GM19468 (cell line): Measurements from ENCODE around the gene ETV3L.
"Not testable (repeated sequence)": the region's sequence is repeated elsewhere in the genome, so short reads cannot be mapped to it uniquely, and the experiment has no call there.

Source experiments
- ATAC-seq: cut with Tn5 transposase; IDR thresholded peaks from one replicate; pipeline ENCODE4 v1.9.1; 2021; ENCODE audit warnings: mild to moderate bottlenecking, moderate library complexity, moderate number of reproducible peaks; ENCODE audit not compliant: unreplicated experiment; ENCODE audit errors: extremely low read depth

The ETV3L gene

GRCh38 chr1:157086299-157086698, 13.3 kb downstream of the ETV3L start:
- no peak for ATAC-seq

- no peak for ATAC-seq
These were observed 14.2 kb downstream of the ETV3L start for GRCh38 chr1:157085421-157085820.

GRCh38 chr1:157084720-157085119, 14.9 kb downstream of the ETV3L start:
- no peak for ATAC-seq

- no peak for ATAC-seq
These were observed 17.9 kb downstream of the ETV3L start for GRCh38 chr1:157081707-157082106.

- no peak for ATAC-seq
These were observed 18.9 kb downstream of the ETV3L start for GRCh38 chr1:157080714-157081113.

- ATAC-seq: no peak
These were observed 22.2 kb downstream of the ETV3L start for GRCh38 chr1:157077394-157077793.

- ATAC-seq: no peak
These were observed 25.5 kb downstream of the ETV3L start for GRCh38 chr1:157073944-157074685.

GRCh38 chr1:157069601-157070000, 30.0 kb downstream of the ETV3L start:
- ATAC-seq: no peak

- ATAC-seq: not testable (repeated sequence)
These were observed 40.4 kb downstream of the ETV3L start for GRCh38 chr1:157059241-157059640.

GRCh38 chr1:157056269-157056668, 43.3 kb downstream of the ETV3L start:
- no peak for ATAC-seq

- ATAC-seq: not testable (repeated sequence)
These were observed 43.9 kb downstream of the ETV3L start for GRCh38 chr1:157055729-157056128.

GRCh38 chr1:157050836-157051235, 48.8 kb downstream of the ETV3L start:
- no peak for ATAC-seq

GRCh38 chr1:157047062-157047410, 52.6 kb downstream of the ETV3L start:
- ATAC-seq: no peak

- no peak for ATAC-seq
These were observed 54.1 kb downstream of the ETV3L start, which contains the start of gene ARHGEF11 for GRCh38 chr1:157045250-157046218. ARHGEF11 (minus strand) TSS chr1:157045742; CDS start chr1:157044330, 1,412 bp downstream.

GRCh38 chr1:157044326-157044725, 55.3 kb downstream of the ETV3L start:
- ATAC-seq: no peak

- ATAC-seq: no peak
These were observed 55.9 kb downstream of the ETV3L start for GRCh38 chr1:157043685-157044084.

- ATAC-seq: no peak
These were observed 56.8 kb downstream of the ETV3L start for GRCh38 chr1:157042846-157043245.
